ENCODE results near the gene MXRA8. TPM values are rescaled to one million over a fixed set of nuclear protein-coding genes. Genes with fewer than 3 reads are reported as not detected.
A peak's percentile ranks its signal among the peaks of the same experiment; 100 is the strongest.

Gene MXRA8
- total and polyA plus RNA-seq, 9 of the 15 experiments (the other 6 are each of a cell fraction or from before 2014, with no cell fraction given) = 0.66 to 11.3 (median 6.3) TPM

- TF ChIP-seq MNT (conservative IDR thresholded peaks at IDR 0.05) (peak; percentile 64 to 69; a peak in 3 of 4 replicates), ZNF764 (CRISPR knock-in tag; IDR thresholded peaks at IDR 0.05; ENCODE audit: low read depth) (no peak), POLR2G (IDR thresholded peaks at IDR 0.05; ENCODE audit: low read depth, low read length) (peak; percentile 79), HDGF (IDR thresholded peaks at IDR 0.05) (peak; percentile 29; the same call in 1 of the 2 replicates), PHF20 (IDR thresholded peaks at IDR 0.05; ENCODE audit: partially characterized antibody) (peak; percentile 44), HOMEZ (CRISPR knock-in tag; IDR thresholded peaks at IDR 0.05) (no peak), ZMIZ1 (IDR thresholded peaks at IDR 0.05; ENCODE audit: low read depth in 2 of 2, low read length in 2 of 2) (0 out of 4 replicates have a peak, but pooled peaks of 1 of the 2 experiments have one; percentile 27), NCOA6 (IDR thresholded peaks at IDR 0.05) (peak; percentile 75)
- TF ChIP-seq, protein P1, sequence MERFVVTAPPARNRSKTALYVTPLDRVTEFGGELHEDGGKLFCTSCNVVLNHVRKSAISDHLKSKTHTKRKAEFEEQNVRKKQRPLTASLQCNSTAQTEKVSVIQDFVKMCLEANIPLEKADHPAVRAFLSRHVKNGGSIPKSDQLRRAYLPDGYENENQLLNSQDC (CRISPR knock-in tag; IDR thresholded peaks at IDR 0.05) = no peak
- TF ChIP-seq, protein P2, sequence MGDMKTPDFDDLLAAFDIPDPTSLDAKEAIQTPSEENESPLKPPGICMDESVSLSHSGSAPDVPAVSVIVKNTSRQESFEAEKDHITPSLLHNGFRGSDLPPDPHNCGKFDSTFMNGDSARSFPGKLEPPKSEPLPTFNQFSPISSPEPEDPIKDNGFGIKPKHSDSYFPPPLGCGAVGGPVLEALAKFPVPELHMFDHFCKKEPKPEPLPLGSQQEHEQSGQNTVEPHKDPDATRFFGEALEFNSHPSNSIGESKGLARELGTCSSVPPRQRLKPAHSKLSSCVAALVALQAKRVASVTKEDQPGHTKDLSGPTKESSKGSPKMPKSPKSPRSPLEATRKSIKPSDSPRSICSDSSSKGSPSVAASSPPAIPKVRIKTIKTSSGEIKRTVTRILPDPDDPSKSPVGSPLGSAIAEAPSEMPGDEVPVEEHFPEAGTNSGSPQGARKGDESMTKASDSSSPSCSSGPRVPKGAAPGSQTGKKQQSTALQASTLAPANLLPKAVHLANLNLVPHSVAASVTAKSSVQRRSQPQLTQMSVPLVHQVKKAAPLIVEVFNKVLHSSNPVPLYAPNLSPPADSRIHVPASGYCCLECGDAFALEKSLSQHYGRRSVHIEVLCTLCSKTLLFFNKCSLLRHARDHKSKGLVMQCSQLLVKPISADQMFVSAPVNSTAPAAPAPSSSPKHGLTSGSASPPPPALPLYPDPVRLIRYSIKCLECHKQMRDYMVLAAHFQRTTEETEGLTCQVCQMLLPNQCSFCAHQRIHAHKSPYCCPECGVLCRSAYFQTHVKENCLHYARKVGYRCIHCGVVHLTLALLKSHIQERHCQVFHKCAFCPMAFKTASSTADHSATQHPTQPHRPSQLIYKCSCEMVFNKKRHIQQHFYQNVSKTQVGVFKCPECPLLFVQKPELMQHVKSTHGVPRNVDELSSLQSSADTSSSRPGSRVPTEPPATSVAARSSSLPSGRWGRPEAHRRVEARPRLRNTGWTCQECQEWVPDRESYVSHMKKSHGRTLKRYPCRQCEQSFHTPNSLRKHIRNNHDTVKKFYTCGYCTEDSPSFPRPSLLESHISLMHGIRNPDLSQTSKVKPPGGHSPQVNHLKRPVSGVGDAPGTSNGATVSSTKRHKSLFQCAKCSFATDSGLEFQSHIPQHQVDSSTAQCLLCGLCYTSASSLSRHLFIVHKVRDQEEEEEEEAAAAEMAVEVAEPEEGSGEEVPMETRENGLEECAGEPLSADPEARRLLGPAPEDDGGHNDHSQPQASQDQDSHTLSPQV (IDR thresholded peaks at IDR 0.05) = peak; percentile 78
- TF ChIP-seq, protein P3, sequence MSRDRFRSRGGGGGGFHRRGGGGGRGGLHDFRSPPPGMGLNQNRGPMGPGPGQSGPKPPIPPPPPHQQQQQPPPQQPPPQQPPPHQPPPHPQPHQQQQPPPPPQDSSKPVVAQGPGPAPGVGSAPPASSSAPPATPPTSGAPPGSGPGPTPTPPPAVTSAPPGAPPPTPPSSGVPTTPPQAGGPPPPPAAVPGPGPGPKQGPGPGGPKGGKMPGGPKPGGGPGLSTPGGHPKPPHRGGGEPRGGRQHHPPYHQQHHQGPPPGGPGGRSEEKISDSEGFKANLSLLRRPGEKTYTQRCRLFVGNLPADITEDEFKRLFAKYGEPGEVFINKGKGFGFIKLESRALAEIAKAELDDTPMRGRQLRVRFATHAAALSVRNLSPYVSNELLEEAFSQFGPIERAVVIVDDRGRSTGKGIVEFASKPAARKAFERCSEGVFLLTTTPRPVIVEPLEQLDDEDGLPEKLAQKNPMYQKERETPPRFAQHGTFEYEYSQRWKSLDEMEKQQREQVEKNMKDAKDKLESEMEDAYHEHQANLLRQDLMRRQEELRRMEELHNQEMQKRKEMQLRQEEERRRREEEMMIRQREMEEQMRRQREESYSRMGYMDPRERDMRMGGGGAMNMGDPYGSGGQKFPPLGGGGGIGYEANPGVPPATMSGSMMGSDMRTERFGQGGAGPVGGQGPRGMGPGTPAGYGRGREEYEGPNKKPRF (IDR thresholded peaks at IDR 0.05; ENCODE audit: low read depth, low read length) = no peak
Measured at GRCh38 chr1:1358433-1359271, at the start of gene MXRA8 (continued).
